Kidney epithelial cell (primary cell): ENCODE results near the gene KIF26B. TPM values are rescaled to one million over a fixed set of nuclear protein-coding genes. Genes with fewer than 3 reads are reported as not detected.
"Not testable (repeated sequence)": the region's sequence is repeated elsewhere in the genome, so short reads cannot be mapped to it uniquely, and the experiment has no call there.

ENCODE experiments used
- DNase-seq: peaks from one replicate; pipeline ENCODE4 v3.0.0-alpha.2; 2010; ENCODE audit warnings: low read depth
- H3K27me3 ChIP-seq: 2 replicates; pipeline ENCODE4 v1.6.0; 2011; ENCODE audit warnings: low read length; ENCODE audit not compliant: control insufficient read depth, insufficient read depth
- H3K36me3 ChIP-seq: 2 replicates; pipeline ENCODE4 v1.5.1; 2011; ENCODE audit warnings: low read length; ENCODE audit not compliant: control insufficient read depth, insufficient read depth
- H3K4me3 ChIP-seq: 2 replicates; pipeline ENCODE4 v1.5.1; 2011; ENCODE audit warnings: low read depth, mild to moderate bottlenecking, control low read depth, low read length
- CTCF ChIP-seq: IDR thresholded peaks from 2 replicates; pipeline ENCODE4 v1.5.1; 2011; ENCODE audit warnings: mild to moderate bottlenecking, moderate library complexity, low read length, control low read depth, inconsistent platforms; ENCODE audit not compliant: insufficient read depth, poor library complexity, severe bottlenecking
- total RNA-seq: library from RNA; depleted of rRNA; stranded (reverse); fragments of >200 nt; gene quantifications from 2 replicates; pipeline ENCODE4 v1.2.3, GENCODE V29; 2015

KIF26B gene
- total RNA-seq, 1 donor from 2014 or later = 14.6 TPM

- no peak for TF ChIP-seq CTCF
- H3K27me3 ChIP-seq = no peaks in the 10 kb centered on the region
- H3K36me3 ChIP-seq = no peaks in the 10 kb centered on the region
- H3K4me3 ChIP-seq = no peak overlapping the region
- DNase-seq = no peak
Measured at GRCh38 chr1:245319094-245319493, 164.3 kb downstream of the KIF26B start.

GRCh38 chr1:245322673-245323072, 167.9 kb downstream of the KIF26B start:
- no peak for TF ChIP-seq CTCF
- no peak for DNase-seq
- Histone ChIP-seq H3K4me3 (no peak overlapping the region), H3K36me3 (no peaks in the 10 kb centered on the region), H3K27me3 (no peaks in the 10 kb centered on the region)

- H3K4me3 ChIP-seq, H3K27me3 ChIP-seq, DNase-seq, H3K36me3 ChIP-seq: not testable (repeated sequence)
Measured at GRCh38 chr1:245323765-245324164, 169.0 kb downstream of the KIF26B start.

- Histone ChIP-seq H3K4me3 (no peak overlapping the region), H3K36me3 (no peaks in the 10 kb centered on the region), H3K27me3 (no peaks in the 10 kb centered on the region)
- DNase-seq = no peak
- no peak for TF ChIP-seq CTCF
Measured at GRCh38 chr1:245325922-245326795, 171.4 kb downstream of the KIF26B start.

GRCh38 chr1:245327360-245327759, 172.6 kb downstream of the KIF26B start:
- Histone ChIP-seq H3K4me3 (no peak overlapping the region), H3K36me3 (no peaks in the 10 kb centered on the region), H3K27me3 (no peaks in the 10 kb centered on the region)
- no peak for TF ChIP-seq CTCF
- no peak for DNase-seq

GRCh38 chr1:245327842-245328241, 173.1 kb downstream of the KIF26B start:
- DNase-seq = no peak
- TF ChIP-seq CTCF = no peak
- H3K27me3 ChIP-seq = no peaks in the 10 kb centered on the region
- H3K4me3 ChIP-seq = no peak overlapping the region
- no peaks in the 10 kb centered on the region for H3K36me3 ChIP-seq
